ENCODE measurements around the gene STAM. TPM values are rescaled to one million over a fixed set of nuclear protein-coding genes. Genes with fewer than 3 reads are reported as not detected.

STAM gene
- total and polyA plus RNA-seq, 9 of the 15 experiments (the other 6 are each of a cell fraction or from before 2014, with no cell fraction given), result 13.8 to 33.5 (median 26.4) TPM

DNA sequence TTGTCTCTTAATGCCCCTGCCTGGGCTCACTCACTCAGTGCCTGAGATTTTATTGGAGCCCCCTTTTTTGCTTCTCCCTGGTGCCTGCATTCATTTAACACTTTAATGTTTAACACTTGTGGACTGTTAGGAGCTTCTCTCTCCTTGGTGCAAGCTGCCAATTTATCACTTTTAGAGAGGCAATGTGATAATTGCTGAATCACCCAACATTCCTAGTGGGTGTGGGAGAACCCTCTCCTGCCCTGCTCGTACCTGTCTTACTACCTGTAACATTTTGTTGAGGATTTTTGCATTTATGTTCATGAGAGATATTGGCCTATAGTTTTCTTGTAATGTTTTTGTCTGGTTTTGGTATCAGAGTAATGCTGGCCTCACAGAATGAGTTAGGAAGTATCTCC, 13.2 kb downstream of the STAM start (continued):
- TF ChIP-seq, protein P1, sequence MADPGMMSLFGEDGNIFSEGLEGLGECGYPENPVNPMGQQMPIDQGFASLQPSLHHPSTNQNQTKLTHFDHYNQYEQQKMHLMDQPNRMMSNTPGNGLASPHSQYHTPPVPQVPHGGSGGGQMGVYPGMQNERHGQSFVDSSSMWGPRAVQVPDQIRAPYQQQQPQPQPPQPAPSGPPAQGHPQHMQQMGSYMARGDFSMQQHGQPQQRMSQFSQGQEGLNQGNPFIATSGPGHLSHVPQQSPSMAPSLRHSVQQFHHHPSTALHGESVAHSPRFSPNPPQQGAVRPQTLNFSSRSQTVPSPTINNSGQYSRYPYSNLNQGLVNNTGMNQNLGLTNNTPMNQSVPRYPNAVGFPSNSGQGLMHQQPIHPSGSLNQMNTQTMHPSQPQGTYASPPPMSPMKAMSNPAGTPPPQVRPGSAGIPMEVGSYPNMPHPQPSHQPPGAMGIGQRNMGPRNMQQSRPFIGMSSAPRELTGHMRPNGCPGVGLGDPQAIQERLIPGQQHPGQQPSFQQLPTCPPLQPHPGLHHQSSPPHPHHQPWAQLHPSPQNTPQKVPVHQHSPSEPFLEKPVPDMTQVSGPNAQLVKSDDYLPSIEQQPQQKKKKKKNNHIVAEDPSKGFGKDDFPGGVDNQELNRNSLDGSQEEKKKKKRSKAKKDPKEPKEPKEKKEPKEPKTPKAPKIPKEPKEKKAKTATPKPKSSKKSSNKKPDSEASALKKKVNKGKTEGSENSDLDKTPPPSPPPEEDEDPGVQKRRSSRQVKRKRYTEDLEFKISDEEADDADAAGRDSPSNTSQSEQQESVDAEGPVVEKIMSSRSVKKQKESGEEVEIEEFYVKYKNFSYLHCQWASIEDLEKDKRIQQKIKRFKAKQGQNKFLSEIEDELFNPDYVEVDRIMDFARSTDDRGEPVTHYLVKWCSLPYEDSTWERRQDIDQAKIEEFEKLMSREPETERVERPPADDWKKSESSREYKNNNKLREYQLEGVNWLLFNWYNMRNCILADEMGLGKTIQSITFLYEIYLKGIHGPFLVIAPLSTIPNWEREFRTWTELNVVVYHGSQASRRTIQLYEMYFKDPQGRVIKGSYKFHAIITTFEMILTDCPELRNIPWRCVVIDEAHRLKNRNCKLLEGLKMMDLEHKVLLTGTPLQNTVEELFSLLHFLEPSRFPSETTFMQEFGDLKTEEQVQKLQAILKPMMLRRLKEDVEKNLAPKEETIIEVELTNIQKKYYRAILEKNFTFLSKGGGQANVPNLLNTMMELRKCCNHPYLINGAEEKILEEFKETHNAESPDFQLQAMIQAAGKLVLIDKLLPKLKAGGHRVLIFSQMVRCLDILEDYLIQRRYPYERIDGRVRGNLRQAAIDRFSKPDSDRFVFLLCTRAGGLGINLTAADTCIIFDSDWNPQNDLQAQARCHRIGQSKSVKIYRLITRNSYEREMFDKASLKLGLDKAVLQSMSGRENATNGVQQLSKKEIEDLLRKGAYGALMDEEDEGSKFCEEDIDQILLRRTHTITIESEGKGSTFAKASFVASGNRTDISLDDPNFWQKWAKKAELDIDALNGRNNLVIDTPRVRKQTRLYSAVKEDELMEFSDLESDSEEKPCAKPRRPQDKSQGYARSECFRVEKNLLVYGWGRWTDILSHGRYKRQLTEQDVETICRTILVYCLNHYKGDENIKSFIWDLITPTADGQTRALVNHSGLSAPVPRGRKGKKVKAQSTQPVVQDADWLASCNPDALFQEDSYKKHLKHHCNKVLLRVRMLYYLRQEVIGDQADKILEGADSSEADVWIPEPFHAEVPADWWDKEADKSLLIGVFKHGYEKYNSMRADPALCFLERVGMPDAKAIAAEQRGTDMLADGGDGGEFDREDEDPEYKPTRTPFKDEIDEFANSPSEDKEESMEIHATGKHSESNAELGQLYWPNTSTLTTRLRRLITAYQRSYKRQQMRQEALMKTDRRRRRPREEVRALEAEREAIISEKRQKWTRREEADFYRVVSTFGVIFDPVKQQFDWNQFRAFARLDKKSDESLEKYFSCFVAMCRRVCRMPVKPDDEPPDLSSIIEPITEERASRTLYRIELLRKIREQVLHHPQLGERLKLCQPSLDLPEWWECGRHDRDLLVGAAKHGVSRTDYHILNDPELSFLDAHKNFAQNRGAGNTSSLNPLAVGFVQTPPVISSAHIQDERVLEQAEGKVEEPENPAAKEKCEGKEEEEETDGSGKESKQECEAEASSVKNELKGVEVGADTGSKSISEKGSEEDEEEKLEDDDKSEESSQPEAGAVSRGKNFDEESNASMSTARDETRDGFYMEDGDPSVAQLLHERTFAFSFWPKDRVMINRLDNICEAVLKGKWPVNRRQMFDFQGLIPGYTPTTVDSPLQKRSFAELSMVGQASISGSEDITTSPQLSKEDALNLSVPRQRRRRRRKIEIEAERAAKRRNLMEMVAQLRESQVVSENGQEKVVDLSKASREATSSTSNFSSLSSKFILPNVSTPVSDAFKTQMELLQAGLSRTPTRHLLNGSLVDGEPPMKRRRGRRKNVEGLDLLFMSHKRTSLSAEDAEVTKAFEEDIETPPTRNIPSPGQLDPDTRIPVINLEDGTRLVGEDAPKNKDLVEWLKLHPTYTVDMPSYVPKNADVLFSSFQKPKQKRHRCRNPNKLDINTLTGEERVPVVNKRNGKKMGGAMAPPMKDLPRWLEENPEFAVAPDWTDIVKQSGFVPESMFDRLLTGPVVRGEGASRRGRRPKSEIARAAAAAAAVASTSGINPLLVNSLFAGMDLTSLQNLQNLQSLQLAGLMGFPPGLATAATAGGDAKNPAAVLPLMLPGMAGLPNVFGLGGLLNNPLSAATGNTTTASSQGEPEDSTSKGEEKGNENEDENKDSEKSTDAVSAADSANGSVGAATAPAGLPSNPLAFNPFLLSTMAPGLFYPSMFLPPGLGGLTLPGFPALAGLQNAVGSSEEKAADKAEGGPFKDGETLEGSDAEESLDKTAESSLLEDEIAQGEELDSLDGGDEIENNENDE (IDR thresholded peaks at IDR 0.05; ENCODE audit: low read depth, low read length), result no peak
